H1 (cell line): ENCODE results near the gene NELL2. TPM values are rescaled to one million over a fixed set of nuclear protein-coding genes. Genes with fewer than 3 reads are reported as not detected.

Experiments
- CTCF ChIA-PET: fragments of 300-600 bp; sonication (Branson Sonifier 250); formaldehyde crosslinking; loops from one replicate; lab custom pipeline; 2021; ENCODE audit not compliant: partially characterized antibody; lab: Charles Lee
- POLR2A ChIA-PET: fragments of 300-600 bp; sonication (Branson Sonifier 250); formaldehyde crosslinking; loops from one replicate; lab custom pipeline; 2021; ENCODE audit warnings: inconsistent platforms; ENCODE audit not compliant: partially characterized antibody; lab: Charles Lee
- DNase-seq, 2 experiments: peaks; one replicate each; pipeline versions ENCODE4 v3.0.0 to v3.0.0-alpha.2; 2010 to 2022; ENCODE audit warnings: low spot score in 2 of 2, low read depth in 1 of 2, mixed read lengths in 1 of 2
- FAIRE-seq: peaks from 2 replicates; lab custom pipeline; 2011; peaks lifted over from hg19 to GRCh38; lab: Jason Lieb, UNC
- H2AFZ ChIP-seq: 2 replicates; pipeline ENCODE4 v1.8.1; 2012; ENCODE audit warnings: low read length, inconsistent platforms
- H2AK5ac ChIP-seq: 2 replicates; pipeline ENCODE4 v1.6.1; 2013; ENCODE audit warnings: low read depth, low read length
- H2BK120ac ChIP-seq: replicated peaks from 2 replicates; pipeline ENCODE3; 2013; ENCODE audit warnings: low read depth, low read length, inconsistent platforms
- H2BK12ac ChIP-seq: 2 replicates; pipeline ENCODE4 v1.6.1; 2013; ENCODE audit warnings: low read depth, low read length
- H2BK15ac ChIP-seq: 2 replicates; pipeline ENCODE4 v1.6.1; 2013; ENCODE audit warnings: low read length
- H2BK20ac ChIP-seq: 2 replicates; pipeline ENCODE4 v1.6.1; 2013; ENCODE audit warnings: low read length
- H2BK5ac ChIP-seq: 2 replicates; pipeline ENCODE4 v1.6.1; 2013; ENCODE audit warnings: low read depth, low read length
- H3K14ac ChIP-seq: 2 replicates; pipeline ENCODE4 v1.6.1; 2013; ENCODE audit warnings: inconsistent platforms; ENCODE audit not compliant: insufficient read length
- H3K18ac ChIP-seq: 2 replicates; pipeline ENCODE4 v1.6.1; 2013; ENCODE audit warnings: low read length; ENCODE audit errors: extremely low read depth
- H3K23ac ChIP-seq: 2 replicates; pipeline ENCODE4 v1.6.1; 2013; ENCODE audit warnings: inconsistent platforms; ENCODE audit not compliant: insufficient read length
- H3K23me2 ChIP-seq: 2 replicates; pipeline ENCODE4 v1.6.1; 2013; ENCODE audit warnings: low read depth, low read length
- H3K27ac ChIP-seq: 2 replicates; pipeline ENCODE4 v1.6.1; 2011; ENCODE audit warnings: low read depth, low read length, inconsistent platforms
- H3K27me3 ChIP-seq, 4 experiments: replicated peaks in 1 of 4; 1 replicate in 1 of 4; 2 replicates in 3 of 4; pipeline versions ENCODE4 v1.6.1 to v1.8.1; 2011 to 2013; ENCODE audit warnings: low read length in 3 of 4, mild to moderate bottlenecking in 3 of 4, inconsistent platforms in 2 of 4, mixed read lengths in 2 of 4, moderate library complexity in 1 of 4; ENCODE audit not compliant: control insufficient read depth in 3 of 4, insufficient read depth in 3 of 4; ENCODE audit errors: extremely low read depth in 1 of 4
- H3K36me3 ChIP-seq, 4 experiments: 2 replicates each; pipeline versions ENCODE4 v1.6.1 to v1.8.1; 2011 to 2013; ENCODE audit warnings: mild to moderate bottlenecking in 4 of 4, low read length in 3 of 4, moderate library complexity in 2 of 4, control low read depth in 1 of 4, inconsistent platforms in 1 of 4; ENCODE audit not compliant: insufficient read depth in 4 of 4, control insufficient read depth in 2 of 4
- H3K4ac ChIP-seq: replicated peaks from 2 replicates; pipeline ENCODE3; 2013; ENCODE audit warnings: low read length, low read depth, mixed read lengths, inconsistent platforms; ENCODE audit not compliant: insufficient read length
- H3K4me1 ChIP-seq, 4 experiments: replicated peaks in 1 of 4; 1 replicate in 1 of 4; 2 replicates in 3 of 4; pipeline versions ENCODE4 v1.6.1 to v1.8.1; 2011 to 2013; ENCODE audit warnings: low read length in 3 of 4, inconsistent platforms in 2 of 4, mixed read lengths in 1 of 4; ENCODE audit not compliant: insufficient read depth in 4 of 4, control insufficient read depth in 3 of 4
- H3K4me2 ChIP-seq, 2 experiments: 2 replicates each; pipeline versions ENCODE4 v1.6.1 to v1.8.1; 2011 to 2013; ENCODE audit warnings: low read depth in 2 of 2, low read length in 2 of 2, control low read depth in 1 of 2, inconsistent platforms in 1 of 2, mild to moderate bottlenecking in 1 of 2; ENCODE audit not compliant: insufficient read depth in 1 of 2
- H3K4me3 ChIP-seq, 4 experiments: fragments of 200-600, 300-600 bp in 1 of 4; sonication (generic), shearing (Covaris generic), sonication (Bioruptor Twin) in 1 of 4; 2 replicates each; pipeline versions ENCODE4 v1.5.1 to v1.8.1; 2011 to 2016; ENCODE audit warnings: low read length in 4 of 4, low read depth in 3 of 4, control low read depth in 2 of 4, inconsistent platforms in 2 of 4, mild to moderate bottlenecking in 2 of 4, mixed read lengths in 1 of 4, moderate library complexity in 1 of 4; ENCODE audit not compliant: insufficient read depth in 2 of 4; ENCODE audit errors: extremely low read depth in 1 of 4
- H3K56ac ChIP-seq: replicated peaks from 2 replicates; pipeline ENCODE3; 2013; ENCODE audit warnings: low read depth, mild to moderate bottlenecking, mixed read lengths, low read length, inconsistent platforms; ENCODE audit not compliant: insufficient read length
- H3K79me1 ChIP-seq: 2 replicates; pipeline ENCODE4 v1.6.1; 2013; ENCODE audit warnings: low read depth, low read length, control low read depth
- H3K79me2 ChIP-seq, 2 experiments: 2 replicates each; pipeline versions ENCODE4 v1.6.1 to v1.8.1; 2012 to 2013; ENCODE audit warnings: low read length in 2 of 2, mild to moderate bottlenecking in 2 of 2, inconsistent platforms in 1 of 2; ENCODE audit not compliant: insufficient read depth in 2 of 2, control insufficient read depth in 1 of 2
- H3K9ac ChIP-seq, 4 experiments: replicated peaks in 1 of 4; 1 replicate in 1 of 4; 2 replicates in 3 of 4; pipeline versions ENCODE4 v1.6.1 to v1.8.1; 2011 to 2013; ENCODE audit warnings: low read depth in 3 of 4, low read length in 3 of 4, control low read depth in 2 of 4, mild to moderate bottlenecking in 2 of 4, moderate library complexity in 2 of 4, inconsistent platforms in 1 of 4; ENCODE audit errors: extremely low read depth in 1 of 4
- H3K9me3 ChIP-seq, 2 experiments: 2 replicates each; pipeline versions ENCODE4 v1.6.1 to v1.8.1; 2012 to 2013; ENCODE audit warnings: mild to moderate bottlenecking in 2 of 2, moderate library complexity in 2 of 2, control low read depth in 1 of 2, inconsistent platforms in 1 of 2, low read depth in 1 of 2, low read length in 1 of 2, mixed read lengths in 1 of 2; ENCODE audit not compliant: insufficient read depth in 2 of 2
- H4K20me1 ChIP-seq, 2 experiments: replicated peaks in 1 of 2; 2 replicates each; pipeline versions ENCODE3 to v1.8.1; 2011 to 2013; ENCODE audit warnings: inconsistent platforms in 2 of 2, low read length in 2 of 2, mild to moderate bottlenecking in 1 of 2; ENCODE audit not compliant: insufficient read depth in 2 of 2, control insufficient read depth in 1 of 2
- H4K5ac ChIP-seq: 2 replicates; pipeline ENCODE4 v1.6.1; 2013; ENCODE audit warnings: low read length, low read depth, mixed read lengths, inconsistent platforms; ENCODE audit not compliant: insufficient read length
- H4K8ac ChIP-seq: 2 replicates; pipeline ENCODE4 v1.8.0; 2013; ENCODE audit warnings: mild to moderate bottlenecking, moderate library complexity, low read length, inconsistent platforms; ENCODE audit not compliant: insufficient read depth; ENCODE audit errors: extremely low read depth
- H4K91ac ChIP-seq: replicated peaks from 2 replicates; pipeline ENCODE3; 2013; ENCODE audit warnings: low read length, mixed read lengths, inconsistent platforms; ENCODE audit not compliant: insufficient read length
- CEBPB ChIP-seq: IDR thresholded peaks from 2 replicates; pipeline ENCODE4 v1.6.1; 2012; ENCODE audit warnings: low read depth, low read length
- CHD1 ChIP-seq: IDR thresholded peaks from 2 replicates; pipeline ENCODE4 v1.6.1; 2012; ENCODE audit warnings: low read depth, low read length, improper control_type of control experiment
- WGBS, 2 experiments: shearing (Covaris generic) in 1 of 2; methylation state at CpG; one replicate each; pipeline versions ENCODE4 v1.1.6 to v1.1.7; 2013 to 2015; ENCODE audit warnings: low lambda C conversion rate in 2 of 2, mixed read lengths in 2 of 2, inconsistent platforms in 1 of 2, low coverage in 1 of 2, missing lambda C conversion rate in 1 of 2; ENCODE audit not compliant: insufficient replicate concordance in 2 of 2, insufficient coverage in 1 of 2, insufficient read length in 1 of 2; ENCODE audit errors: extremely low coverage in 1 of 2, missing lambda C conversion rate in 1 of 2; 5-methylcytosine and 5-hydroxymethylcytosine counted together
- polyA plus RNA-seq, 7 experiments: library from polyadenylated mRNA; depleted of rRNA in 3 of 7; stranded (reverse) in 5 of 7; unstranded in 2 of 7; fragments of >200 nt in 5 of 7; fragments of 200-250 nt in 2 of 7; gene quantifications; 1 replicate in 5 of 7; 2 replicates in 1 of 7; 4 replicates in 1 of 7; pipeline versions ENCODE4 v1.2.1 to v1.2.3, GENCODE V29; 2011 to 2013; ENCODE audit warnings: missing spikeins in 2 of 7, mixed read lengths in 2 of 7
- total RNA-seq: library from RNA; stranded (reverse); fragmentation: NEBNext Ultra II Directional; extraction: Animal tissue kit (Norgen Biotek cat#: 25700); gene quantifications from 2 replicates; pipeline ENCODE4 v1.2.1, GENCODE V29; 2021

Gene NELL2
- total and polyA plus RNA-seq, 2 of the 8 experiments (the other 6 are each of a cell fraction or from before 2014, with no cell fraction given) = 54.2 to 56.8 TPM

DNA sequence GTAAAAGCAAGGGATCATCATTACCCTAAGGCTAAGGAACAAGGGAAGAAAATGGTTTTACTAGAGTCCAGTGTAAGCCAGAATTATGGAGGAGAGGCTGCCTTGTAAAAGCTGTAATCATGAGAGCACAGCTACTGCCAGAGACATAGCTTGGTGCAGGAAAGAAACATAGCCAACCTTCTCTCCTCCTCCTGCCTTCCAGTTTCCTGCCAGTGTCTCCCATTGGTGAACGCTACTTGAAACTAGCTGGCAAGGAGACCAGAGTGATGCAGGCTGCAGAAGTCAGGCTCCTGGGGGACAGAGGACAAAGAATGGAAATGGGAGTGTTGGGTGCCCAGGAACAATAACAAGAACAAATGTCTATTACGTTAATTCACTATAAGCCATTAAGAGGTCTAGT, 158.5 kb downstream of the NELL2 start:
- TF ChIP-seq CEBPB (no peak), CHD1 (no peak)
- no peaks in the 10 kb centered on the region for H3K79me1 ChIP-seq
- H3K4me2 ChIP-seq = no peak overlapping the region
- no peak overlapping the region for H4K91ac ChIP-seq
- H2BK120ac ChIP-seq = no peak overlapping the region
- POLR2A ChIA-PET = no interaction called here
- H2AFZ ChIP-seq = no peak overlapping the region
- no peak overlapping the region for H3K9ac ChIP-seq
- no peaks in the 10 kb centered on the region for H4K20me1 ChIP-seq
- H2BK5ac ChIP-seq = no peak overlapping the region
- no peaks in the 10 kb centered on the region for H3K4me1 ChIP-seq
- H3K14ac ChIP-seq = no peak overlapping the region
- no peak overlapping the region for H2BK15ac ChIP-seq
- CTCF ChIA-PET = interaction anchor here (1.1 kb wide), 1 partner anchor 42 kb away, joined by 3 read pairs; no protein-coding TSS in a partner anchor
- H3K56ac ChIP-seq = no peak overlapping the region
- no peak overlapping the region for H3K18ac ChIP-seq
- no peak overlapping the region for H2AK5ac ChIP-seq
- no peak overlapping the region for H4K5ac ChIP-seq
- DNase-seq = no peak
- H3K36me3 ChIP-seq = no peaks in the 10 kb centered on the region
- no peak overlapping the region for H3K23ac ChIP-seq
- no peak overlapping the region for H3K4me3 ChIP-seq
- no peaks in the 10 kb centered on the region for H3K9me3 ChIP-seq
- no peaks in the 10 kb centered on the region for H3K23me2 ChIP-seq
- H4K8ac ChIP-seq = no peak overlapping the region
- no peaks in the 10 kb centered on the region for H3K27me3 ChIP-seq
- H3K79me2 ChIP-seq = no peaks in the 10 kb centered on the region
- H3K27ac ChIP-seq = no peak overlapping the region
- WGBS, 2 experiments = 81% methylated on average over 2 of the region's 2 CpGs; no CpG with 5 or more reads in 1 of the 2 experiments
- H2BK20ac ChIP-seq = no peak overlapping the region
- H2BK12ac ChIP-seq = no peak overlapping the region
- FAIRE-seq = no peak
- H3K4ac ChIP-seq = no peak overlapping the region
